ENCODE measurements around the gene RENBP. TPM values are rescaled to one million over a fixed set of nuclear protein-coding genes. Genes with fewer than 3 reads are reported as not detected.

Gene RENBP
- total RNA-seq, 1 experiment from 2014 or later = 0.08 TPM

DNA sequence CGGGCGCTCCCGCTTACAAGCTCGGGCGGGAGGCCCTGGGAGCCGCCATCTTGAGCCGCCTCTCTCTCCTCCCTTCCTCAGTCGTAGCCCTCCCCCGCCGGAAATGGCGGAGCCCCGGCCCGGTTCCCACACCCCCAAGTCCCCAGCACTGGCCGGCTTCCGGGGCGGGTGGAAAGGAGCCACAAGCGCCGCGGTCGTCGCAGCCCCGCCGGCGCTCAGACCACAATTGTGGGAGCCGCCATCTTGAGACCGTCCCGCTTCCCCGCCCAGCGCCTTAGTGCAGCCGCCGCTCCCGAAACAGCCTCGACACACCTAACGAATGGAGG is 26.6 kb upstream of the RENBP start:
- peak; percentile 97 for DNase-seq (ENCODE audit: low spot score)

DNA sequence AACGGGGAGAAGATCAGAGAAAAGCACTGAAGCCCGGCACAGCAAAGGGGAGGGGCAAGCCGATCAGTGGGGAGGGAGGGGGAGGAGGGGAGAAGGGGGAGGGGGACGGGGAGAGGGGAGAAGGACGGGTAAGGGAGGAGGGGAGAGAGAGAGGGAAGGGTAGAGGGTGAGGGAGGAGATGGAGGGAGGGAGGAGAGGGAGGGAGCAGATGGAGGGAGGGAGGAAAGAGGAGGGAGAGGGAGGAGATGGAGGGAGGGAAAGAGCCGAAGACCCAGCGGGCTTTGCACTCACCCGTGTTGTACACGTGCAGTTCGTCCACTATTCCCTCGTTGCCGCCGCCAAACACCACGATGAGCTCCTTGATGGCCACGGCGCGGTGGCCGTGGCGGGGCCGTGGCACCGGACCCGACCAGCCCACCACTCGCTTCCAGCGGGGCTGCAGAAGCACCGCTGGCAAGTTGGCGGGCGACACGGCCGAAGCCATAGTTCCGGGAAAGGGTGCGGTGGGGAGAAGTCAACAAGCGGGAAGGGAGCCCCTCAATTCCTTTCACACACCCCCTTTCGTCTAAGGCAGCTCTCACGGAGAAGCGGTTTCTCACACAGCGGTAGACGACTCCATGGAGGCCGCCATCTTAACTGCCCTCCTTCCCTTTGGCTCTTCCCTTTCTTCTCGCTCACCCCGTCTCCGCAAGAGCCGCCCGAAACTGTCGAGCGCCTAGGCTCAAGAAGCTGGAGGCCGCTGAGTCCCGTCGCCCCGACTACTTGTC is 26.1 kb upstream of the RENBP start:
- DNase-seq (ENCODE audit: low spot score) = peak; percentile 57

DNA sequence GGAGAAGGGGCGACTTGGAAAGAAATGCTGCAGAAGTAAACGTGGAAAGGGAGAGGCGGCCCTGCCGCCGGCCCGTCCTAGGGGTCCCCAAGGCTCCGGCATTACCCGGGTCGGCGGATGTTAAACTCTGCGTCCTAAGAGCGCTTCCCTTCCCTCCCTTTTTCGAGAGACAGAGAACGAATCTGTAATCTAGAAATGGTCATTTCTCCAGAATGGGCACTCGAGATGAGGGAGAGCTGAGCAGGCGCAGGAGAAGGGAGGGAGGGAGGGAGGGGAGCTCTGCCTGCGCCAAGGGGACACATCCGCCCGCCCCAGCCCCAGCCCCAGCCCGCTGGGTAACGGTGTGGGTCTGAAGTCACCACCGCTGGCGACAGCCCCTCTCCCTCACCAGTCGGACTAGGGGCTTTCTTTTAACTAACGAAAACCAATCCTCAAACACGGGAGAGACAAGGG is 25.5 kb upstream of the RENBP start:
- DNase-seq (ENCODE audit: low spot score) = peak; percentile 25

DNA sequence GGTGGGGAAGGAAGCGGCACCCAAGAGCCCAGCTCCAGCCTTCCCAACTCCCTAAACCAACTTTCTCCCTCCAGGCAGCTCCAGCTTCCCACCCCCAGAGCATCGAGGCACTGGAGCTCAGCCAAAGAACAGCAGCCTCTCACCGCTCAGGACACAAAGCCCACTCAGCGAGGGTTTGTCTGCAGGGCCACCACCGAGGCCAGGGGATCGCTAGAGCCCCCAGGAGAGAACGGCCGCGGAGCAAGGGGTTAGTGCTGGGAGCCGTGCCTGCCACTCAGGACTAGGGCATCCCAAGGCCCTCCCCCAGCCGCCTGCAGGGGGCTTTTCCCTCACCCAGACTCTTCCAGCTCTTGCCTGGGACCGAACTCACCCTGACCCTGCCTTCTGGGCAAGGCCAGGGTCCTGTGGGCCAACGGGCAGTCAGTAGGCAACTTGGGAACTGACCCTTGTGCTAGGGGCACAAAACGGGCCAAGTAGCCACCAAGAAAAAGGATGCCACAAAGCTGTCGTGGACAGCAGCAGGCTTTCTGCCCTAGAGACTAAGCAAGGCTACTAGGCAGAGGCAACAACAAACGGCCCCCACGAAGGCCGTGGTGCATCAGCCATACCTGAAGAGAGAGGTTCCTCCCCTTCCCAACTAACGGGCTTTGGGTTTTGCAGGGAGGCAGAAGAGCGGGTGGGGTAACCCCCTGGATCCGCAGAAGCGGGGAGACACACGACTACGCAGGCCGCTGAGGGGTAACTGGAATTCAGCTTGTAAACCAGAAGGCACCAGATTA is 24.9 kb upstream of the RENBP start:
- DNase-seq (ENCODE audit: low spot score) = no peak

- no peak for DNase-seq (ENCODE audit: low spot score)
Measured at GRCh38 chrX:153968754-153969124, 24.3 kb upstream of the RENBP start.

DNA sequence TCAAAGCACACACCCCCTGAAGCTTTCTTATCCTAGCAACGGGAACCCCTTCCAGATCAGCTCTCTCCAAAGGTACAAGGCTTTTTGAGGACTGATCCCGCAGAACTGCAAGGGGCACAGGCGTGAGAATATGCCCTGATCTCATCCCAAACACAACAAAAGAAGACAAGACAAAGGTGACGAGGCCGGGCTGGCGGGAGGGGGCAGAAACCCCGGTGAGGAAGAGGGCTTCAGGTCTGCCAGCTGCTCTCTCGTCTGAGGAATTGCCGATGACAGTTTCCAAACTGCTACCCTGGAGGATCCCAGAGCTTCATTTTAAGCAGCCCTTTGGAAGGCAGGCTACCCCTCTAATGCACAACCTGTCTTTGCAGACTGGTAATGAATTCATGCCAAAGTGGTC is 23.8 kb upstream of the RENBP start:
- no peak for DNase-seq (ENCODE audit: low spot score)

GRCh38 chrX:153967536-153968224 is 23.2 kb upstream of the RENBP start:
- DNase-seq (ENCODE audit: low spot score) = no peak

GRCh38 chrX:153966841-153967535 is 22.5 kb upstream of the RENBP start:
- DNase-seq (ENCODE audit: low spot score) = no peak

GRCh38 chrX:153966283-153966688 is 21.8 kb upstream of the RENBP start:
- no peak for DNase-seq (ENCODE audit: low spot score)

- no peak for DNase-seq (ENCODE audit: low spot score)
Measured at GRCh38 chrX:153965406-153965805, 21.0 kb upstream of the RENBP start.

DNA sequence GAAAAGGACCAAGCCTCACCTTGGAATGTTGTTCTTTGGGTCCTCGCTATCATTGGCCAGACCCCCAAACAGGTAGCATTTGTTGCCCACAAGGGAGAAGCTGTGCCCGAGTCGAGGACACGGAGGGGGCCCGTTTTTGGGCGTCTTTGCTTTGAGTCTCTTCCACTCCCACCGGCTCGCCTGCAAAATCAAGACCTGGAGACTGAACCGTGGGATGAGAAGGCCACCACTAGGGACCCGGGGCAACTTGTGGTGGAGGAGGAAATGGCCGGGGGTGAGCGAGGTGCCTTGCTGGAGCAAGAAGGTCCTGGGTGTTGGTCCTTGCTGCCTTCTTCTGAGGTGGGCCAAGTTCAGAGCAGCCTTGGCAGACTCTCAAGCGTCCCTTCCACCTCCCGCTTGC is 19.7 kb upstream of the RENBP start:
- no peak for DNase-seq (ENCODE audit: low spot score)

GRCh38 chrX:153963546-153963945 is 19.1 kb upstream of the RENBP start:
- DNase-seq (ENCODE audit: low spot score) = no peak

- no peak for DNase-seq (ENCODE audit: low spot score)
Measured at GRCh38 chrX:153961292-153961691, 16.8 kb upstream of the RENBP start.

DNA sequence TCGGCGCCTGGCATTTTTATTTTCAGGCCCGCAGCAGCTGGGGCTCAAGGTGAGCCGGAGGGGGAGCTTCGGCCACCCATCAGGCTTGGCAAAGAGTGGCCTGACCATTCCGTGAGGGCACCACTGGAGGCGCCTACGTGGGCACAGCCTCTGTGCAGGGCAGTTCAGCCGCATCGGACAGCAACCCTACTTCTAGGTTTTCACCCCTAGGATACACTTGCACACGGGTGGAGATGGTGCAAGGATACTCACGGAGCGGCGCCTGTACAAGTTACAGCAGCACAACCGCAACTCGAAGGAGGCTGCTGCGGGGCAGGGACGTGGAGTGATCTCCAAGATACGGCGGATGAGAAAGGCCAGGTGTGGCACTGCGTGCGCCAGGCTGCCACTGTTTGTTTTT is 16.3 kb upstream of the RENBP start:
- no peak for DNase-seq (ENCODE audit: low spot score)

- no peak for DNase-seq (ENCODE audit: low spot score)
Measured at GRCh38 chrX:153960077-153960476, 15.6 kb upstream of the RENBP start.

- no peak for DNase-seq (ENCODE audit: low spot score)
Measured at GRCh38 chrX:153959649-153960048, 15.2 kb upstream of the RENBP start.

DNA sequence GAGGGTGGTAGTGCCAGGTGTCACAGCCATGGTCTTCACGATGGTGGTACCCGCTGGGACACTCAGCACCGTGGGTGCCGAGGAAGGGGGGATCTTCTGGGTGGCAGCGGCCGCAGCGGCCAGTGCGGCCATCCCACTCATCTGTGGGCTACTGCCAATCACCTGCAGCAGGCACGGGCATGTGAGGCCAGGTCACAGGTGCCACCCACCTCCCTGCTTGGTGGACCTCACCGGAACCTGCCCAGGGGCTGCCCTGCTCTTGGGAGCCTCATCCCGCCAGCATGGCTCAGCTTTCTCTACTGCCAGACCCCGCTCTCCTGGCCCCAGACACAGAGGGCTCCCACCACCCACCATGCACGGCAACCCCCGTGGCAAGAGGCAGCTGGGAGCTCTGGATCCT is 14.2 kb upstream of the RENBP start:
- no peak for DNase-seq (ENCODE audit: low spot score)

DNA sequence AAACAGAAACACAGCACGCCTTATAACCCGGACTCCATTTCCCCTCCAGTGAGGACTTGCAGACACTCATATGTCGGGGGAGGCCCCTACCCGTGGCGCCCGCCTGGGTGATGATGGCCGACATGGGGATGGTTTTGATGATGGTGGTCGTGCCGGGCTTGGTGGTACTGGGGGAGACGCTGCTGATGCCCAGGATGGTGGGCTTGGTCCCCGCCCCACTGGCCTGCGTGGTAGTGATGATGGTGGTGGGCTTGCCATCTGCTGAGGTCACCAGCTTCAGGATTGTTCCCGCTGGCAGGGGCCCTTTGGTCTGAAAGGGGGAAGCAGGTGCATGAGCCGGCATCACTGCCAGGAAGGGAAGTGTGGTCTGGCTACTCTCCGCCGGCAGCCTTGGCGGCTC is 12.8 kb upstream of the RENBP start:
- DNase-seq (ENCODE audit: low spot score) = no peak

DNA sequence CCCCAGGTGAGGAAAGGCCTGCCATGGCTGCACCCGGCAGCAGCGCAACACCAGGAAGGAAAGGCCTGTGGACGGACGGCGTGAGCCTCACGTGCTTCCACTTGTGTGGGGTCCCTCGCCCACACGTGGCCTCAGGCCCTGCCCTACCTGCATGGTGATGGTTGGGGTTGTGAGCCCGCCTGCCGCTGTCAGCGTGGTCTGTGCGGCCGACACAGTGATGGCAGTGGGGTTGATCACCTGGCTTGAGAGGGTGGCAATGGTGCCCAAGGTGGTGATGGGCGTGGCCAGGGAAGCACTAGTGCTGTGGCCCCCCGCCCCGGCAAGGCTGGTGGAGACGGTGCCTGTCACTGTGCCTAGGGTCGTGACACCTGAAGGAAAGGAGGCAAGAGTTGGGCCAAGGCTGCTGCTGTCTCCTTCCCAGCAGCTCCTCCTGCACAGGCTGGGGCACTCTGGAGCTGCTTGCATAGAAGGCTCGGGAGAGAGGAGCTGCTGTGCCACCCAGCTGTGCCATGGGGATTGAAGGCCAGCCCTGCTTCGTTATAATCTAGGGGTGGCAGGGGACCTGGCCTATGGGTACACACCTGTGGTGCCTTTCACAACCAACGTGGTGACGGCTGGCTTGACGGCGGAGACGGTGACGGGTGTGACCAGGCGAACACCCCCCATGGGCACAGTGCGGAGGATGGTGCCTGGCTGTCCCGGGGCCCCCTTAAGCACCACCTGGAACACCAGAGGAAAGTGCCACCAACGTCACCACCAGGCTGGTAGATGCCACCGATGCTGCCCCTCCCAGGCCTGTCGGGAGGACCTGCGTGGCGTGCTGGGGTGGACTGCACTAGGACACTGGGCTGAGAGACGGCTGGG is 11.8 kb upstream of the RENBP start:
- no peak for DNase-seq (ENCODE audit: low spot score)

- DNase-seq (ENCODE audit: low spot score) = no peak
Measured at GRCh38 chrX:153955228-153955732, 10.8 kb upstream of the RENBP start.

All from HT-29 (cell line).